DMS114 treated with DMSO at 0.1 percent for 48 hours (cell line): ENCODE data around the gene ERICH6B.

Experiments
- DNase-seq: peaks from one replicate; lab custom pipeline; 2025; ENCODE audit not compliant: unreplicated experiment; lab: John Stamatoyannopoulos, UW

ERICH6B gene

GRCh38 chr13:45508776-45509175, 106.8 kb downstream of the ERICH6B start:
- no peak for DNase-seq

- DNase-seq = no peak
Measured at GRCh38 chr13:45506811-45507210, 108.7 kb downstream of the ERICH6B start.

- no peak for DNase-seq
Measured at GRCh38 chr13:45503658-45504057, 111.9 kb downstream of the ERICH6B start.

- no peak for DNase-seq
Measured at GRCh38 chr13:45501175-45501526, 114.4 kb downstream of the ERICH6B start.

- no peak for DNase-seq
Measured at GRCh38 chr13:45500492-45501174, 114.9 kb downstream of the ERICH6B start.

GRCh38 chr13:45496942-45497341, 118.6 kb downstream of the ERICH6B start:
- no peak for DNase-seq

- DNase-seq = no peak
Measured at GRCh38 chr13:45492538-45492937, 123.0 kb downstream of the ERICH6B start.
